CD4-positive, alpha-beta memory T cell (primary cell): ENCODE data around the gene LSR. TPM values are rescaled to one million over a fixed set of nuclear protein-coding genes. Genes with fewer than 3 reads are reported as not detected.

Source experiments
- CTCF ChIA-PET: fragments of 350-600 bp; sonication (Branson Sonifier 250); formaldehyde crosslinking; loops from one replicate; lab custom pipeline; 2021; ENCODE audit warnings: inconsistent platforms; ENCODE audit not compliant: partially characterized antibody; lab: Charles Lee
- POLR2A ChIA-PET: fragments of 350-600 bp; sonication (Branson Sonifier 250); formaldehyde crosslinking; loops from one replicate; lab custom pipeline; 2021; ENCODE audit not compliant: partially characterized antibody; lab: Charles Lee
- DNase-seq, 5 donors: peaks; one replicate each; pipeline versions ENCODE4 v3.0.0 to v3.0.0-alpha.2; 2020 to 2022; ENCODE audit warnings: mixed read lengths in 1 of 5
- H3K27ac ChIP-seq: one replicate; pipeline ENCODE4 v1.7.0; 2013; ENCODE audit warnings: low read depth, low read length
- H3K27me3 ChIP-seq: 2 replicates; pipeline ENCODE4 v1.7.0; 2013; ENCODE audit warnings: mild to moderate bottlenecking, low read length, moderate library complexity; ENCODE audit not compliant: insufficient read depth
- H3K36me3 ChIP-seq: 2 replicates; pipeline ENCODE4 v1.7.0; 2013; ENCODE audit warnings: mild to moderate bottlenecking, low read length, moderate library complexity; ENCODE audit not compliant: insufficient read depth
- H3K4me1 ChIP-seq: 2 replicates; pipeline ENCODE4 v1.7.0; 2013; ENCODE audit warnings: mild to moderate bottlenecking, low read length, moderate library complexity; ENCODE audit not compliant: insufficient read depth
- H3K4me3 ChIP-seq, 2 donors: one replicate each; pipeline ENCODE4 v1.7.0; 2013; ENCODE audit warnings: low read length in 2 of 2, mild to moderate bottlenecking in 1 of 2
- H3K9me3 ChIP-seq, 2 donors: one replicate each; pipeline ENCODE4 v1.7.0; 2013; ENCODE audit warnings: low read length in 2 of 2, control low read depth in 1 of 2; ENCODE audit not compliant: control insufficient read depth in 1 of 2
- H3K27ac Mint-ChIP-seq, 7 donors: one replicate each; pipeline ENCODE4 v1.8.0; 2020 to 2021; ENCODE audit warnings: mixed read lengths in 7 of 7, mild to moderate bottlenecking in 6 of 7, inconsistent platforms in 3 of 7, moderate library complexity in 3 of 7
- H3K27me3 Mint-ChIP-seq, 2 donors: one replicate each; pipeline ENCODE4 v1.8.0; 2020 to 2021; ENCODE audit warnings: mixed read lengths in 2 of 2
- H3K36me3 Mint-ChIP-seq, 2 donors: one replicate each; pipeline ENCODE4 v1.8.0; 2020 to 2021; ENCODE audit warnings: mixed read lengths in 2 of 2, inconsistent platforms in 1 of 2, mild to moderate bottlenecking in 1 of 2
- H3K4me1 Mint-ChIP-seq, 4 donors: one replicate each; pipeline ENCODE4 v1.8.0; 2020 to 2021; ENCODE audit warnings: mixed read lengths in 4 of 4, mild to moderate bottlenecking in 1 of 4
- H3K4me3 Mint-ChIP-seq, 8 donors: one replicate each; pipeline ENCODE4 v1.8.0; 2020 to 2021; ENCODE audit warnings: mixed read lengths in 8 of 8, mild to moderate bottlenecking in 7 of 8, moderate library complexity in 6 of 8, inconsistent platforms in 3 of 8
- H3K9me3 Mint-ChIP-seq, 8 donors: one replicate each; pipeline ENCODE4 v1.8.0; 2020 to 2021; ENCODE audit warnings: mixed read lengths in 8 of 8, mild to moderate bottlenecking in 5 of 8, inconsistent platforms in 3 of 8, moderate library complexity in 1 of 8
- intact Hi-C: fragments of 100-400 bp; cut with micrococcal nuclease; formaldehyde crosslinking; loops from one replicate; pipeline ENCODE4 v1.15.1; 2023
- polyA plus RNA-seq, 2 donors: library from polyadenylated mRNA; unstranded; fragments of 300-500 nt; fragmentation: Illumina TruSeq; gene quantifications; one replicate each; pipeline ENCODE4 v1.2.3, GENCODE V29; 2021
- total RNA-seq, 2 experiments: library from RNA; stranded (reverse); gene quantifications; one replicate each; pipeline ENCODE4 v1.2.3, GENCODE V29; 2021

LSR gene
- total and polyA plus RNA-seq, 4 experiments from 2014 or later, result 45.8 to 91.6 (median 62.5) TPM

DNA sequence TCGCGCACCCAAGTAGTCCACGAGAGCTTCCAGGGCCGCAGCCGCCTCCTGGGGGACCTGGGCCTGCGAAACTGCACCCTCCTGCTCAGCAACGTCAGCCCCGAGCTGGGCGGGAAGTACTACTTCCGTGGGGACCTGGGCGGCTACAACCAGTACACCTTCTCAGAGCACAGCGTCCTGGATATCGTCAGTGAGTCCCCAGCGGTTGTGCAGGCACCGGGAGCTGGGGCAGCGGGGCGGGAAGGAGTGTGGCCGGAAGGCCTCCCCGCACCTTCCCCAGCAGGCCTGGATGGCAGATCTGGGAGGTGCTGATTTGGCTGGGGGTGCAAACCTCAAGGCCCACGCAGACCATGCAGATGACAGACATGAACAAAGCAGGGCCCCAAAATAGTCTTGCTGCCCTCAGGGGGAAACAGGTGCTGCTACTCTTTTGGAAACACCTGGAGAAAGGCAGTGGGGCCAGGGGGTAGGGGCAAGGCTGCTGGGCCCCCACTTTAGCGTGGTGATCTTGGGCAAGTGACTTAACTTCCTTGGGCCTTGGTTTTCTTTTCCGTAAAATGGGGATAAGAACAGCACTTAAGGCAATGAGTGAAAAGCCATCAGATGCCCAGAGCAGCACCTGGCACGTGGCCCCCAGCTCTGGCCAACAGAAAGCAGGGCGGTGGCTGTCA is 47.1 kb downstream of the LSR start:
- POLR2A ChIA-PET, result no interaction called here
- H3K27ac Mint-ChIP-seq, result peak overlapping the region in 2 of 7 donors; percentile 52 to 59

GRCh38 chr19:35296644-35297514 is 48.1 kb downstream of the LSR start:
- H3K36me3 Mint-ChIP-seq, result no peaks in the 10 kb centered on the region
- ChIA-PET POLR2A (no interaction called here), CTCF (no interaction called here)

More for the DNA sequence above, 47.1 kb downstream of the LSR start:
- Histone ChIP-seq H3K27me3 (no peaks in the 10 kb centered on the region), H3K36me3 (no peaks in the 10 kb centered on the region), H3K27ac (no peak overlapping the region), H3K9me3 (no peaks in the 10 kb centered on the region), H3K4me3 (no peak overlapping the region), H3K4me1 (peaks cover 14% of the 10 kb centered on the region)
- no peaks in the 10 kb centered on the region for H3K36me3 Mint-ChIP-seq
- H3K4me3 Mint-ChIP-seq, result peak overlapping the region in 4 of 8 donors; percentile 21 to 34 (median 25)
- peaks cover 0 to 8% (median 5%) of the 10 kb centered on the region in 4 donors for H3K4me1 Mint-ChIP-seq
- CTCF ChIA-PET, result no interaction called here
- DNase-seq, result peak in 4 of 5 donors; percentile 28 to 40 (median 36)
- no peaks in the 10 kb centered on the region for H3K9me3 Mint-ChIP-seq
- H3K27me3 Mint-ChIP-seq, result no peaks in the 10 kb centered on the region
- intact Hi-C loops, result no loop called here

DNA sequence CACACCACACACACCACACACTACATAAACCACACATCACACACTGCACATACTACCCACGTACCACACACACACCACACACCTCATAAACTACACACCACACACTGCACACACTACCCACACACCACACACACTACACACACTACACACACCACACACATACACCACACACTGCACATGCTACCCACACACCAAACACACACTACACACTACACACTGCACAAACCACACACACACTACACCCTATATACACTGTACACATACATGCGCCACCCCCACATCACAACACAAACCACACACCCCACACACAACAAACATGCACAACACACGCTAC is 48.7 kb downstream of the LSR start:
- ChIA-PET CTCF (no interaction called here), POLR2A (no interaction called here)
- H3K36me3 Mint-ChIP-seq, result no peaks in the 10 kb centered on the region
- Histone ChIP-seq H3K4me3 (no peak overlapping the region), H3K27me3 (no peaks in the 10 kb centered on the region), H3K9me3 (no peaks in the 10 kb centered on the region), H3K4me1 (peaks cover 14% of the 10 kb centered on the region), H3K27ac (no peak overlapping the region), H3K36me3 (no peaks in the 10 kb centered on the region)
- H3K9me3 Mint-ChIP-seq, result no peaks in the 10 kb centered on the region
- no peak overlapping the region for H3K27ac Mint-ChIP-seq
- H3K4me1 Mint-ChIP-seq, result peaks cover 0 to 8% (median 5%) of the 10 kb centered on the region in 4 donors
- intact Hi-C loops, result no loop called here
- H3K27me3 Mint-ChIP-seq, result no peaks in the 10 kb centered on the region
- no peak for DNase-seq
- H3K4me3 Mint-ChIP-seq, result no peak overlapping the region

More at GRCh38 chr19:35296644-35297514, 48.1 kb downstream of the LSR start:
- intact Hi-C loops, result no loop called here
- Histone ChIP-seq H3K36me3 (no peaks in the 10 kb centered on the region), H3K27ac (no peak overlapping the region), H3K4me1 (peaks cover 14% of the 10 kb centered on the region), H3K9me3 (no peaks in the 10 kb centered on the region), H3K4me3 (no peak overlapping the region), H3K27me3 (no peaks in the 10 kb centered on the region)
- Mint-ChIP-seq H3K4me3 (no peak overlapping the region), H3K4me1 (peaks cover 0 to 8% (median 5%) of the 10 kb centered on the region in 4 donors), H3K27ac (no peak overlapping the region), H3K27me3 (no peaks in the 10 kb centered on the region), H3K9me3 (no peaks in the 10 kb centered on the region)
- DNase-seq, result no peak

- peaks cover 0 to 8% (median 5%) of the 10 kb centered on the region in 4 donors for H3K4me1 Mint-ChIP-seq
- intact Hi-C loops, result no loop called here
- ChIA-PET CTCF (no interaction called here), POLR2A (no interaction called here)
- DNase-seq, result no peak
- H3K4me3 Mint-ChIP-seq, result no peak overlapping the region
- H3K27me3 Mint-ChIP-seq, result no peaks in the 10 kb centered on the region
- Histone ChIP-seq H3K9me3 (no peaks in the 10 kb centered on the region), H3K4me1 (peaks cover 14% of the 10 kb centered on the region), H3K27ac (no peak overlapping the region), H3K4me3 (no peak overlapping the region), H3K36me3 (no peaks in the 10 kb centered on the region), H3K27me3 (no peaks in the 10 kb centered on the region)
- no peaks in the 10 kb centered on the region for H3K9me3 Mint-ChIP-seq
- no peaks in the 10 kb centered on the region for H3K36me3 Mint-ChIP-seq
- no peak overlapping the region for H3K27ac Mint-ChIP-seq
Measured at GRCh38 chr19:35297922-35298321, 49.1 kb downstream of the LSR start.

DNA sequence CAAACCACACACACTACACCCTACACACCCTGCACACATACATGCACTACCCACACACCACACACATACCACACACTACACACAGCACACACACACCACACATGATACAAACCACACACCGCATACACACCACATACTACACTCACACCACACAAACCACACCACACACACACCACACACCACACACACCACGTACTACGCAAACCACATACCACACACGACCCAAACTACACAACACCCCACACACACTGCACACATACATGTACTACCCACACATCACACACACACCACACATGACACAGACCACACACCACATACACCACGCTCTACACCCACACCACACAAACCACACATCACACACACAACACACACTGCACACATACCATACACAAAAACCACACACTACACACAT is 49.8 kb downstream of the LSR start:
- no peaks in the 10 kb centered on the region for H3K9me3 Mint-ChIP-seq
- no peaks in the 10 kb centered on the region for H3K36me3 Mint-ChIP-seq
- Histone ChIP-seq H3K27me3 (no peaks in the 10 kb centered on the region), H3K27ac (no peak overlapping the region), H3K4me1 (peaks cover 14% of the 10 kb centered on the region), H3K9me3 (no peaks in the 10 kb centered on the region), H3K4me3 (no peak overlapping the region), H3K36me3 (no peaks in the 10 kb centered on the region)
- POLR2A ChIA-PET, result no interaction called here
- intact Hi-C loops, result no loop called here
- H3K4me3 Mint-ChIP-seq, result no peak overlapping the region
- H3K27me3 Mint-ChIP-seq, result no peaks in the 10 kb centered on the region
- H3K4me1 Mint-ChIP-seq, result peaks cover 0 to 8% (median 5%) of the 10 kb centered on the region in 4 donors
- CTCF ChIA-PET, result no interaction called here
- no peak for DNase-seq
- H3K27ac Mint-ChIP-seq, result no peak overlapping the region

- H3K9me3 ChIP-seq, result no peaks in the 10 kb centered on the region
- H3K4me3 ChIP-seq, result no peak overlapping the region
- no peaks in the 10 kb centered on the region for H3K36me3 ChIP-seq
- CTCF ChIA-PET, result no interaction called here
- DNase-seq, result no peak
- intact Hi-C loops, result no loop called here
- Mint-ChIP-seq H3K4me1 (peaks cover 0 to 8% (median 3%) of the 10 kb centered on the region in 4 donors), H3K4me3 (no peak overlapping the region), H3K36me3 (no peaks in the 10 kb centered on the region), H3K27me3 (no peaks in the 10 kb centered on the region), H3K27ac (no peak overlapping the region), H3K9me3 (no peaks in the 10 kb centered on the region)
- POLR2A ChIA-PET, result no interaction called here
- H3K27me3 ChIP-seq, result no peaks in the 10 kb centered on the region
- H3K4me1 ChIP-seq, result peaks cover 14% of the 10 kb centered on the region
- H3K27ac ChIP-seq, result no peak overlapping the region
Measured at GRCh38 chr19:35299523-35300338, 50.9 kb downstream of the LSR start.

DNA sequence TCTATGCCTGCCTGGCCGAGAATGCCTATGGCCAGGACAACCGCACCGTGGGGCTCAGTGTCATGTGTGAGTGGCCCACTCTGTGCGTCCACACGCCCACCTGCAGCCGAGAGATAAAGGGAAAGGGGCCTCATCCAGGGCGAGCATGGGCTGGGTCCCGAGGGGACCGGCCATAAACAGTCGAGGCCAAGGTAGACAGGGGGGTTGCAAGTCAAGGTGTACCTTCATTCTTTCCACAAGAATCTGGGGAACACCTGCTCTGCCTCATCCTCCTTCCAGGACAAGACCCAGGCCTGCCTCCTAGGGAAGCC is 51.5 kb downstream of the LSR start:
- H3K4me3 ChIP-seq, result no peak overlapping the region
- H3K9me3 ChIP-seq, result no peaks in the 10 kb centered on the region
- Mint-ChIP-seq H3K9me3 (no peaks in the 10 kb centered on the region), H3K4me3 (no peak overlapping the region), H3K27ac (no peak overlapping the region), H3K27me3 (no peaks in the 10 kb centered on the region), H3K4me1 (peaks cover 0 to 8% (median 3%) of the 10 kb centered on the region in 4 donors), H3K36me3 (no peaks in the 10 kb centered on the region)
- H3K27me3 ChIP-seq, result no peaks in the 10 kb centered on the region
- no peak for DNase-seq
- H3K27ac ChIP-seq, result no peak overlapping the region
- peaks cover 12% of the 10 kb centered on the region for H3K4me1 ChIP-seq
- H3K36me3 ChIP-seq, result no peaks in the 10 kb centered on the region
- intact Hi-C loops, result no loop called here
- ChIA-PET POLR2A (no interaction called here), CTCF (no interaction called here)
